Heart left ventricle (tissue), 13 donors: Measurements from ENCODE around the gene TNS1.

Source experiments
- POLR2A ChIP-seq, 2 donors: fragments of 450-650 bp; IDR thresholded peaks; one replicate each; pipeline ENCODE4 v1.6.1; 2017; ENCODE audit warnings: antibody characterized with exemption in 2 of 2, mild to moderate bottlenecking in 2 of 2, moderate library complexity in 2 of 2
- TF ChIP-seq, protein P1 (sequence below), 12 donors: fragments of 200-600 bp; sonication (generic) in 4 of 12; IDR thresholded peaks; one replicate each; pipeline versions ENCODE4 v1.5.0 to v1.8.0; 2018 to 2022; ENCODE audit warnings: antibody characterized with exemption in 12 of 12, mild to moderate bottlenecking in 5 of 12
- donor health status: ischemic (EF 13 %, LVEDD 7.1; RV severe dilation, severe dysfunction).
- donor health status: DM: no; HTN: yes; CAD: no.
- donor health status: DM: no; HTN: no; CAD: no.
- donor health status: ischemic (EF 25% LVEDD 6.9; RV normal size, moderate dysfunction).
- donor health status: ischemic (EF 25% LVEDD 5.7; RV mildly dilated, moderate dysfunction).
- donor health status: ischemic (EF 35%, LVEDD 5.7; RV mildly dilated, moderate dysfunction).
- donor health status: nonischemic (EF 11% LVEDD 7.7; RV severe dilation, severe dysfunction).
- donor health status: DM: yes; HTN: yes; CAD: no.
- donor health status: PGD.
- donor health status: ischemic (EF 29% LVEDD 5.4; RV normal size, mild dysfunction).
- donor health status: nonischemic (EF 23%, LVEDD 6.1; RV moderate dilation, normal function).

DNA sequence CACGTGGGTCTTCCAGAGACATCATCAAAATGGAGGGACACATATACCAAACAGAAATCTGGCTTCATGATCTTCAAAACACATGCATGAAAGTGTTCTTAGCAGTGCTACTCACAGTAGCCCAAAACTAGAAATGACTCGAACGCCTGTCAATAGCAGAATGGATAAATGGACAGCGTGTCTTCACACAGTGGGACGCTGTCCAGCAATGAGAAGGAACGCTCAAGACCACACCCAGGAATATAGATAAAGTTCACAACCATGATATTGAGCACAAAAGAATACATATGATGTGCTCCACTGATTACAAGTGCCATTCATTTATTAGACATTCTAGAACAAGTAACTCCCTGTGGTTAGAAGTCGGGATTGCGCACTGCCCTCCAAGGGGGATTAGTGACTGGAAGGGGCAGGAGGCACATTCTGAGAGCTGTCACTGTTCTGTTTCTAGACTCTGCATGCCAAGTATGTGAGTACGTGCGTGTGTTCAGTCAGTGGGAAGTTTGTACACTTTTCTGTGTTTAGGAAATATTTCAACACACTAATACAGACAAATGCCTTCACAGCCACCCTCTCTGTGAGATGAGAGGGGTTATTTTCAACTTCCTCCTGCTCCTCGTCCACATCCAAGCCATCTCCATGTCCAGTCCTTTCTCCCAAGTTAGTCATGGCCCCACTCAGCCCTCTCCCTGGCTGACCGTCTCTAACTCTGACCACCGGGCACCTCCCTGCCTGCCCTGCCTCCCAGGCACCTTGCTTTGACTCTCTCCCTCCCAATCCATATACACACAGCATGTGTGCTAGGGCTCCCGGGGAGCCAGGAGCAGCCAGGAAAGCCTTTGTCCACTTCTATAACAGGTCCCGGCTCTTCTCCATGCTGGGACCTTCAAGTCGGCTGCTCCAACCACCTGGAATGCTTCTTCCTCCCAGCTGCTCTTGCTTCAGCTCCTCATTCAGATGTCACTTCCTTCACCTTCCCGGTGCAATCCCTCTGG is 26.9 kb upstream of the TNS1 start:
- TF ChIP-seq, protein P1, sequence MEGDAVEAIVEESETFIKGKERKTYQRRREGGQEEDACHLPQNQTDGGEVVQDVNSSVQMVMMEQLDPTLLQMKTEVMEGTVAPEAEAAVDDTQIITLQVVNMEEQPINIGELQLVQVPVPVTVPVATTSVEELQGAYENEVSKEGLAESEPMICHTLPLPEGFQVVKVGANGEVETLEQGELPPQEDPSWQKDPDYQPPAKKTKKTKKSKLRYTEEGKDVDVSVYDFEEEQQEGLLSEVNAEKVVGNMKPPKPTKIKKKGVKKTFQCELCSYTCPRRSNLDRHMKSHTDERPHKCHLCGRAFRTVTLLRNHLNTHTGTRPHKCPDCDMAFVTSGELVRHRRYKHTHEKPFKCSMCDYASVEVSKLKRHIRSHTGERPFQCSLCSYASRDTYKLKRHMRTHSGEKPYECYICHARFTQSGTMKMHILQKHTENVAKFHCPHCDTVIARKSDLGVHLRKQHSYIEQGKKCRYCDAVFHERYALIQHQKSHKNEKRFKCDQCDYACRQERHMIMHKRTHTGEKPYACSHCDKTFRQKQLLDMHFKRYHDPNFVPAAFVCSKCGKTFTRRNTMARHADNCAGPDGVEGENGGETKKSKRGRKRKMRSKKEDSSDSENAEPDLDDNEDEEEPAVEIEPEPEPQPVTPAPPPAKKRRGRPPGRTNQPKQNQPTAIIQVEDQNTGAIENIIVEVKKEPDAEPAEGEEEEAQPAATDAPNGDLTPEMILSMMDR (IDR thresholded peaks at IDR 0.05), result no peak
- no peak for TF ChIP-seq POLR2A (IDR thresholded peaks at IDR 0.05)
